Spleen (tissue), 7 donors: ENCODE measurements around the gene TAF11L7.
"Not testable (repeated sequence)": the region's sequence is repeated elsewhere in the genome, so short reads cannot be mapped to it uniquely, and the experiment has no call there.

Experiments
- CTCF ChIP-seq, 11 experiments: fragments of 200-600 bp in 7 of 11; fragments of 450-650 bp in 4 of 11; sonication (generic) in 4 of 11; IDR thresholded peaks in 8 of 11; conservative IDR thresholded peaks in 3 of 11; 1 replicate in 7 of 11; 2 replicates in 4 of 11; pipeline versions ENCODE4 v1.4.0 to v1.8.0; 2016 to 2021; ENCODE audit warnings: antibody characterized with exemption in 11 of 11, inconsistent platforms in 4 of 11, mild to moderate bottlenecking in 1 of 11
- POLR2A ChIP-seq, 3 donors: fragments of 450-650 bp; IDR thresholded peaks; one replicate each; pipeline ENCODE4 v1.5.1; 2017; ENCODE audit warnings: antibody characterized with exemption in 3 of 3, mild to moderate bottlenecking in 1 of 3
- donor health status: DM: no; HTN: no; CAD: no; lungs with moderate emphysema.
- donor health status: DM: no; HTN: no; CAD: no.
- donor health status: DM: no; HTN: no; CAD: no.

GRCh38 chr5:17597728-17598127 lies 12.2 kb upstream of the TAF11L7 start, which contains the start of gene TAF11L10:
- not testable (repeated sequence) for TF ChIP-seq CTCF (IDR thresholded peaks at IDR 0.05 in 8 of 11, conservative IDR thresholded peaks at IDR 0.05 in 3 of 11); POLR2A (IDR thresholded peaks at IDR 0.05)
